ENCODE data around the gene SNN. TPM values are rescaled to one million over a fixed set of nuclear protein-coding genes. Genes with fewer than 3 reads are reported as not detected.

SNN gene
- total RNA-seq, 4 donors from 2014 or later: 34.6 to 40.3 (median 39.7) TPM

GRCh38 chr16:11624205-11624604 lies 44.0 kb upstream of the SNN start:
- no peaks in the 10 kb centered on the region for H3K9me3 ChIP-seq
- no peak overlapping the region for H3K27ac ChIP-seq
- H3K27me3 ChIP-seq: no peaks in the 10 kb centered on the region
- no peaks in the 10 kb centered on the region for H3K36me3 ChIP-seq
- H3K4me3 ChIP-seq: no peak overlapping the region
- TF ChIP-seq POLR2AphosphoS5 (IDR thresholded peaks at IDR 0.05) (no peak), CTCF (IDR thresholded peaks at IDR 0.05) (no peak), EP300 (IDR thresholded peaks at IDR 0.05) (no peak), POLR2A (IDR thresholded peaks at IDR 0.05) (no peak)
- WGBS, 2 donors (ENCODE audit: low coverage in 1 of 2): 76 to 87% methylated on average over 3 of the region's 4 CpGs
- peaks cover 0 to 31% (median 0%) of the 10 kb centered on the region in 3 donors for H3K4me1 ChIP-seq
- ATAC-seq: no peak

GRCh38 chr16:11624636-11625607 lies 43.3 kb upstream of the SNN start:
- H3K27ac ChIP-seq: no peak overlapping the region
- no peaks in the 10 kb centered on the region for H3K36me3 ChIP-seq
- WGBS, 2 donors (ENCODE audit: low coverage in 1 of 2): 76 to 84% methylated on average over 5 to 11 of the region's 16 CpGs
- H3K9me3 ChIP-seq: no peaks in the 10 kb centered on the region
- ATAC-seq: no peak
- TF ChIP-seq POLR2A (IDR thresholded peaks at IDR 0.05): no peak
- no peak for TF ChIP-seq EP300 (IDR thresholded peaks at IDR 0.05)
- no peak for TF ChIP-seq POLR2AphosphoS5 (IDR thresholded peaks at IDR 0.05)
- TF ChIP-seq CTCF (IDR thresholded peaks at IDR 0.05): no peak
- peaks cover 0 to 36% (median 0%) of the 10 kb centered on the region in 3 donors for H3K4me1 ChIP-seq
- H3K4me3 ChIP-seq: no peak overlapping the region
- no peaks in the 10 kb centered on the region for H3K27me3 ChIP-seq

GRCh38 chr16:11625769-11626168 lies 42.5 kb upstream of the SNN start:
- 96% methylated on average over 3 of the region's 4 CpGs; no CpG with 5 or more reads in 1 of the 2 donors for WGBS, 2 donors (ENCODE audit: low coverage in 1 of 2)
- H3K36me3 ChIP-seq: no peaks in the 10 kb centered on the region
- ATAC-seq: no peak
- H3K4me1 ChIP-seq: peaks cover 0 to 39% (median 0%) of the 10 kb centered on the region in 3 donors
- no peaks in the 10 kb centered on the region for H3K27me3 ChIP-seq
- H3K9me3 ChIP-seq: no peaks in the 10 kb centered on the region
- H3K4me3 ChIP-seq: no peak overlapping the region
- no peak overlapping the region for H3K27ac ChIP-seq
- TF ChIP-seq EP300 (IDR thresholded peaks at IDR 0.05) (no peak), POLR2A (IDR thresholded peaks at IDR 0.05) (no peak), POLR2AphosphoS5 (IDR thresholded peaks at IDR 0.05) (no peak), CTCF (IDR thresholded peaks at IDR 0.05) (no peak)

- H3K36me3 ChIP-seq: no peaks in the 10 kb centered on the region
- TF ChIP-seq CTCF (IDR thresholded peaks at IDR 0.05) (no peak), EP300 (IDR thresholded peaks at IDR 0.05) (no peak), POLR2AphosphoS5 (IDR thresholded peaks at IDR 0.05) (no peak)
- WGBS, 2 donors (ENCODE audit: low coverage in 1 of 2): 95% methylated on average over 14 of the region's 16 CpGs; no CpG with 5 or more reads in 1 of the 2 donors
- H3K27ac ChIP-seq: peak overlapping the region in 1 of 4 donors; percentile 60
- H3K9me3 ChIP-seq: no peaks in the 10 kb centered on the region
- no peak overlapping the region for H3K4me3 ChIP-seq
- no peak for ATAC-seq
- H3K4me1 ChIP-seq: peaks cover 0 to 33% (median 0%) of the 10 kb centered on the region in 3 donors
- no peaks in the 10 kb centered on the region for H3K27me3 ChIP-seq
Measured at GRCh38 chr16:11626657-11627291, 41.5 kb upstream of the SNN start.

Data from gastroesophageal sphincter (tissue), 4 donors.